Measurements from ENCODE around the gene KIAA0930.

Gene KIAA0930

DNA sequence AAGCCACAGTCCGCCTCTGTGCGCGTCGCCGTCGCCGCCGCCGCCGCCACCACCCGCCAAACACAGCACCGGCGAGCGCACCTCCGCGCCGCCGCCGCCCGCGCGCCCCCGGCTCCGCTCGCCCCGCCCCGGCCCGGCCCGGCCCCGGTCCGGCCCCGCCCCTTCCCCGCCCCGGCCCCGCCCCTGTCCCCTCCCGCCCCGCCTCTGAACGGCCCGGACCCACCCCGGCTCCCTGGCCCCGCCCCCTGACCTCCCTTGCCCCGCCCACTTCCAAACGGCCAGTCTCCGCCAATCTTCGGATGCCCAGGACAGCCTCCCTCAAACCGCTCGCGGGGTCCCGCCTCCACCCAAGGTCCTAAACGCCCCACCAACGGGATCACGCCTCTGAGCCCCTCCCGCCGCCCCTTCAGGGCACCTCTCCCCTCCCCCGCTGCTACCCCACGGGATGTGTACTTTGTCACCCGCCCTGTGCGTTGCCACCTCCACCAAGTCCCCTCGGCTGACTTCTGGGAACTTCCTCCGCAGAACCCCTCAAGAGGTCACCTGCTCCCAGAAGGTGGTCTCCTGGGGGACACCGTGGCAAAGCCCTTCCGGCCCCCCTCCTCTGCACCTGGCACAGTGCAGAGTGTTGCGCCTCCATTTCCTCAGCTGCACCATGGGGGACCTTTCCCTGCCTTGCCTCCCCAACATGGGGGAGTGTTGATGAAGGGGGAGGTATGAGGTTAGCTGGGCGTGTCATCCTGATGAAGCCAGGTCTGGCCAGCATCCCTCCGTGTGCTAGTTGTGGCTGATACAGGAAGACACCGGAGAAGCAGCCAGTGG, at the start of gene KIAA0930 (continued):
- no peak for TF ChIP-seq ZNF768 (tag by site-specific recombination; IDR thresholded peaks at IDR 0.05)
- no peak for TF ChIP-seq ZNF660 (tag by site-specific recombination; IDR thresholded peaks at IDR 0.05)
- TF ChIP-seq, protein P1, sequence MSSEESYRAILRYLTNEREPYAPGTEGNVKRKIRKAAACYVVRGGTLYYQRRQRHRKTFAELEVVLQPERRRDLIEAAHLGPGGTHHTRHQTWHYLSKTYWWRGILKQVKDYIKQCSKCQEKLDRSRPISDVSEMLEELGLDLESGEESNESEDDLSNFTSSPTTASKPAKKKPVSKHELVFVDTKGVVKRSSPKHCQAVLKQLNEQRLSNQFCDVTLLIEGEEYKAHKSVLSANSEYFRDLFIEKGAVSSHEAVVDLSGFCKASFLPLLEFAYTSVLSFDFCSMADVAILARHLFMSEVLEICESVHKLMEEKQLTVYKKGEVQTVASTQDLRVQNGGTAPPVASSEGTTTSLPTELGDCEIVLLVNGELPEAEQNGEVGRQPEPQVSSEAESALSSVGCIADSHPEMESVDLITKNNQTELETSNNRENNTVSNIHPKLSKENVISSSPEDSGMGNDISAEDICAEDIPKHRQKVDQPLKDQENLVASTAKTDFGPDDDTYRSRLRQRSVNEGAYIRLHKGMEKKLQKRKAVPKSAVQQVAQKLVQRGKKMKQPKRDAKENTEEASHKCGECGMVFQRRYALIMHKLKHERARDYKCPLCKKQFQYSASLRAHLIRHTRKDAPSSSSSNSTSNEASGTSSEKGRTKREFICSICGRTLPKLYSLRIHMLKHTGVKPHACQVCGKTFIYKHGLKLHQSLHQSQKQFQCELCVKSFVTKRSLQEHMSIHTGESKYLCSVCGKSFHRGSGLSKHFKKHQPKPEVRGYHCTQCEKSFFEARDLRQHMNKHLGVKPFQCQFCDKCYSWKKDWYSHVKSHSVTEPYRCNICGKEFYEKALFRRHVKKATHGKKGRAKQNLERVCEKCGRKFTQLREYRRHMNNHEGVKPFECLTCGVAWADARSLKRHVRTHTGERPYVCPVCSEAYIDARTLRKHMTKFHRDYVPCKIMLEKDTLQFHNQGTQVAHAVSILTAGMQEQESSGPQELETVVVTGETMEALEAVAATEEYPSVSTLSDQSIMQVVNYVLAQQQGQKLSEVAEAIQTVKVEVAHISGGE (tag by site-specific recombination; conservative IDR thresholded peaks at IDR 0.05; ENCODE audit: low read depth), result no peak
- TF ChIP-seq, protein P2, sequence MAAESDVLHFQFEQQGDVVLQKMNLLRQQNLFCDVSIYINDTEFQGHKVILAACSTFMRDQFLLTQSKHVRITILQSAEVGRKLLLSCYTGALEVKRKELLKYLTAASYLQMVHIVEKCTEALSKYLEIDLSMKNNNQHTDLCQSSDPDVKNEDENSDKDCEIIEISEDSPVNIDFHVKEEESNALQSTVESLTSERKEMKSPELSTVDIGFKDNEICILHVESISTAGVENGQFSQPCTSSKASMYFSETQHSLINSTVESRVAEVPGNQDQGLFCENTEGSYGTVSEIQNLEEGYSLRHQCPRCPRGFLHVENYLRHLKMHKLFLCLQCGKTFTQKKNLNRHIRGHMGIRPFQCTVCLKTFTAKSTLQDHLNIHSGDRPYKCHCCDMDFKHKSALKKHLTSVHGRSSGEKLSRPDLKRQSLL (tag by site-specific recombination; IDR thresholded peaks at IDR 0.05), result no peak
- no peak for TF ChIP-seq SETDB1 (IDR thresholded peaks at IDR 0.05; ENCODE audit: insufficient read length, low read length)
- TF ChIP-seq MYNN (tag by site-specific recombination; IDR thresholded peaks at IDR 0.05; ENCODE audit: borderline replicate concordance), result no peak
- TF ChIP-seq, protein P3, sequence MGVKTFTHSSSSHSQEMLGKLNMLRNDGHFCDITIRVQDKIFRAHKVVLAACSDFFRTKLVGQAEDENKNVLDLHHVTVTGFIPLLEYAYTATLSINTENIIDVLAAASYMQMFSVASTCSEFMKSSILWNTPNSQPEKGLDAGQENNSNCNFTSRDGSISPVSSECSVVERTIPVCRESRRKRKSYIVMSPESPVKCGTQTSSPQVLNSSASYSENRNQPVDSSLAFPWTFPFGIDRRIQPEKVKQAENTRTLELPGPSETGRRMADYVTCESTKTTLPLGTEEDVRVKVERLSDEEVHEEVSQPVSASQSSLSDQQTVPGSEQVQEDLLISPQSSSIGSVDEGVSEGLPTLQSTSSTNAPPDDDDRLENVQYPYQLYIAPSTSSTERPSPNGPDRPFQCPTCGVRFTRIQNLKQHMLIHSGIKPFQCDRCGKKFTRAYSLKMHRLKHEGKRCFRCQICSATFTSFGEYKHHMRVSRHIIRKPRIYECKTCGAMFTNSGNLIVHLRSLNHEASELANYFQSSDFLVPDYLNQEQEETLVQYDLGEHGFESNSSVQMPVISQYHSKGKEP (tag by site-specific recombination; IDR thresholded peaks at IDR 0.05), result no peak
- TF ChIP-seq, protein P4, sequence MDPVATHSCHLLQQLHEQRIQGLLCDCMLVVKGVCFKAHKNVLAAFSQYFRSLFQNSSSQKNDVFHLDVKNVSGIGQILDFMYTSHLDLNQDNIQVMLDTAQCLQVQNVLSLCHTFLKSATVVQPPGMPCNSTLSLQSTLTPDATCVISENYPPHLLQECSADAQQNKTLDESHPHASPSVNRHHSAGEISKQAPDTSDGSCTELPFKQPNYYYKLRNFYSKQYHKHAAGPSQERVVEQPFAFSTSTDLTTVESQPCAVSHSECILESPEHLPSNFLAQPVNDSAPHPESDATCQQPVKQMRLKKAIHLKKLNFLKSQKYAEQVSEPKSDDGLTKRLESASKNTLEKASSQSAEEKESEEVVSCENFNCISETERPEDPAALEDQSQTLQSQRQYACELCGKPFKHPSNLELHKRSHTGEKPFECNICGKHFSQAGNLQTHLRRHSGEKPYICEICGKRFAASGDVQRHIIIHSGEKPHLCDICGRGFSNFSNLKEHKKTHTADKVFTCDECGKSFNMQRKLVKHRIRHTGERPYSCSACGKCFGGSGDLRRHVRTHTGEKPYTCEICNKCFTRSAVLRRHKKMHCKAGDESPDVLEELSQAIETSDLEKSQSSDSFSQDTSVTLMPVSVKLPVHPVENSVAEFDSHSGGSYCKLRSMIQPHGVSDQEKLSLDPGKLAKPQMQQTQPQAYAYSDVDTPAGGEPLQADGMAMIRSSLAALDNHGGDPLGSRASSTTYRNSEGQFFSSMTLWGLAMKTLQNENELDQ (tag by site-specific recombination; IDR thresholded peaks at IDR 0.05; ENCODE audit: low read depth), result no peak
- no peak for TF ChIP-seq ZSCAN16 (tag by site-specific recombination; IDR thresholded peaks at IDR 0.05)
- no peak for TF ChIP-seq ZNF391 (tag by site-specific recombination; IDR thresholded peaks at IDR 0.05; ENCODE audit: borderline replicate concordance, low read depth)
- TF ChIP-seq MEIS1 (CRISPR knock-in tag; IDR thresholded peaks at IDR 0.05; ENCODE audit: borderline replicate concordance), result no peak
- peak; percentile 87 for TF ChIP-seq ZBTB8A (tag by site-specific recombination; IDR thresholded peaks at IDR 0.05)
- no peak for TF ChIP-seq ZNF148 (tag by site-specific recombination; IDR thresholded peaks at IDR 0.05; ENCODE audit: borderline replicate concordance)
- TF ChIP-seq SP2 (tag by site-specific recombination; IDR thresholded peaks at IDR 0.05), result peak; percentile 77
- no peak for TF ChIP-seq OVOL3 (tag by site-specific recombination; IDR thresholded peaks at IDR 0.05)
- no peak for TF ChIP-seq FEZF1 (tag by site-specific recombination; IDR thresholded peaks at IDR 0.05)
- TF ChIP-seq ZNF747 (tag by site-specific recombination; IDR thresholded peaks at IDR 0.05), result no peak
- TF ChIP-seq ZNF585B (tag by site-specific recombination; IDR thresholded peaks at IDR 0.05), result no peak
- TF ChIP-seq ZNF112 (tag by site-specific recombination; IDR thresholded peaks at IDR 0.05), result no peak
- TF ChIP-seq, protein P5, sequence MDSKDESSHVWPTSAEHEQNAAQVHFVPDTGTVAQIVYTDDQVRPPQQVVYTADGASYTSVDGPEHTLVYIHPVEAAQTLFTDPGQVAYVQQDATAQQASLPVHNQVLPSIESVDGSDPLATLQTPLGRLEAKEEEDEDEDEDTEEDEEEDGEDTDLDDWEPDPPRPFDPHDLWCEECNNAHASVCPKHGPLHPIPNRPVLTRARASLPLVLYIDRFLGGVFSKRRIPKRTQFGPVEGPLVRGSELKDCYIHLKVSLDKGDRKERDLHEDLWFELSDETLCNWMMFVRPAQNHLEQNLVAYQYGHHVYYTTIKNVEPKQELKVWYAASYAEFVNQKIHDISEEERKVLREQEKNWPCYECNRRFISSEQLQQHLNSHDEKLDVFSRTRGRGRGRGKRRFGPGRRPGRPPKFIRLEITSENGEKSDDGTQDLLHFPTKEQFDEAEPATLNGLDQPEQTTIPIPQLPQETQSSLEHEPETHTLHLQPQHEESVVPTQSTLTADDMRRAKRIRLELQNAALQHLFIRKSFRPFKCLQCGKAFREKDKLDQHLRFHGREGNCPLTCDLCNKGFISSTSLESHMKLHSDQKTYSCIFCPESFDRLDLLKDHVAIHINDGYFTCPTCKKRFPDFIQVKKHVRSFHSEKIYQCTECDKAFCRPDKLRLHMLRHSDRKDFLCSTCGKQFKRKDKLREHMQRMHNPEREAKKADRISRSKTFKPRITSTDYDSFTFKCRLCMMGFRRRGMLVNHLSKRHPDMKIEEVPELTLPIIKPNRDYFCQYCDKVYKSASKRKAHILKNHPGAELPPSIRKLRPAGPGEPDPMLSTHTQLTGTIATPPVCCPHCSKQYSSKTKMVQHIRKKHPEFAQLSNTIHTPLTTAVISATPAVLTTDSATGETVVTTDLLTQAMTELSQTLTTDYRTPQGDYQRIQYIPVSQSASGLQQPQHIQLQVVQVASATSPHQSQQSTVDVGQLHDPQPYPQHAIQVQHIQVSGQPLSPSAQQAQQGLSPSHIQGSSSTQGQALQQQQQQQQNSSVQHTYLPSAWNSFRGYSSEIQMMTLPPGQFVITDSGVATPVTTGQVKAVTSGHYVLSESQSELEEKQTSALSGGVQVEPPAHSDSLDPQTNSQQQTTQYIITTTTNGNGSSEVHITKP (tag by site-specific recombination; IDR thresholded peaks at IDR 0.05), result no peak
- no peak for TF ChIP-seq ZNF214 (tag by site-specific recombination; IDR thresholded peaks at IDR 0.05; ENCODE audit: borderline replicate concordance)
- no peak for TF ChIP-seq ZNF426 (tag by site-specific recombination; IDR thresholded peaks at IDR 0.05)
- TF ChIP-seq ZNF629 (tag by site-specific recombination; IDR thresholded peaks at IDR 0.05), result no peak
- no peak for TF ChIP-seq ZFP37 (tag by site-specific recombination; IDR thresholded peaks at IDR 0.05)
